ENCODE results near the gene PINLYP.

Gene PINLYP

GRCh38 chr19:43631491-43631890, 55.9 kb downstream of the PINLYP start:
- DNase-seq (ENCODE audit: low read depth), result no peak

More at GRCh38 chr19:43631491-43631890, 55.9 kb downstream of the PINLYP start:
- TF ChIP-seq CTCF (IDR thresholded peaks at IDR 0.05; ENCODE audit: insufficient read depth, low read depth, low read length, missing control alignments), result no peak
- H3K4me3 ChIP-seq (ENCODE audit: low read length), result no peak overlapping the region

Measured in epithelial cell of esophagus (primary cell).